ENCODE data around the gene SLC37A1. TPM values are rescaled to one million over a fixed set of nuclear protein-coding genes. Genes with fewer than 3 reads are reported as not detected.

The SLC37A1 gene
- total RNA-seq = 1 to 10 TPM; 4.0 to 5.8 (median 5.1) TPM

DNA sequence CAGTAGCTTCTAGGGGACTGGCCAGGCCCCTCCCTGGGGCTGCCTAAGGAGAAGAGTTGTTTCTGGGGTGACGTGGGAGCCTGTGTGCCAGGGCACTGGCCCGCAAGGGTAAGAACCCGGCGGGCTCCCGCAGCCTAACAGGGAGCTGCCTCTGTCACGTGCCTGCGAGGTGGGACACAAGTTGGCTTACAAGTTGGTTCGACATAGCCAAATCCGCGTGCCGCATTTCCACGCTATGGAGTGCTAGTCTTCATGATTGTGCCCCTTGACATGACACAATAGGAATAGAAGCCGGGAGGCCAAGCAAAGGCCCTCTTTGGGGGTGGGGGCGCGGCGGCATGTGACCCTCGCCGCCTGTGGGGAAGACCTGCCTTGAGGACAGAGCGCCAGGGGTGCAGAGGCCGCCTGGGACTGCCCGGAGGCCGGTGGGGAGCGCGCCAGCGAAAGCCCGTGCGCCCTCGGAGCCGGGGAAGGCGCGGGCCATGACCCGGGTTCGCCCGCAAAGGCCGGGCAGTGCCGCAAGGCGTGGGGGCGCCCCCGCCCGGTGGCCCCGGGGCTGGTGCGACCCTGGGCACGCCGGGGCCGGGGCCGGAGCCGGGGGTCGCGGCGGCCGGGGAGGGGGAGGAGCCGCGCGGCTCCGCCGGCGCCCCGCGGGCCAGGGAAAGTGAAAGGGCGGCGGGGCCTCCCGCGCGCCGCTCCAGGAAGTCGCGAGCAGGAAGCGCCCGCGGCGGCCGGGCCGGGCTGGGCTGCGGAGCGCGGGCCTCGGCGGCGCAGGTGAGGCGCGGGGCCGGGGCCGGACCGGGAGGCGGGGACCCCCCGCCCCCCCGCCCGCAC, at the start of gene SLC37A1:
SLC37A1 (plus strand) TSS at position 702 of the 834 bp plus-strand sequence. CDS start 4,603 bp downstream, outside the sequence.
- TF ChIP-seq, protein P1, sequence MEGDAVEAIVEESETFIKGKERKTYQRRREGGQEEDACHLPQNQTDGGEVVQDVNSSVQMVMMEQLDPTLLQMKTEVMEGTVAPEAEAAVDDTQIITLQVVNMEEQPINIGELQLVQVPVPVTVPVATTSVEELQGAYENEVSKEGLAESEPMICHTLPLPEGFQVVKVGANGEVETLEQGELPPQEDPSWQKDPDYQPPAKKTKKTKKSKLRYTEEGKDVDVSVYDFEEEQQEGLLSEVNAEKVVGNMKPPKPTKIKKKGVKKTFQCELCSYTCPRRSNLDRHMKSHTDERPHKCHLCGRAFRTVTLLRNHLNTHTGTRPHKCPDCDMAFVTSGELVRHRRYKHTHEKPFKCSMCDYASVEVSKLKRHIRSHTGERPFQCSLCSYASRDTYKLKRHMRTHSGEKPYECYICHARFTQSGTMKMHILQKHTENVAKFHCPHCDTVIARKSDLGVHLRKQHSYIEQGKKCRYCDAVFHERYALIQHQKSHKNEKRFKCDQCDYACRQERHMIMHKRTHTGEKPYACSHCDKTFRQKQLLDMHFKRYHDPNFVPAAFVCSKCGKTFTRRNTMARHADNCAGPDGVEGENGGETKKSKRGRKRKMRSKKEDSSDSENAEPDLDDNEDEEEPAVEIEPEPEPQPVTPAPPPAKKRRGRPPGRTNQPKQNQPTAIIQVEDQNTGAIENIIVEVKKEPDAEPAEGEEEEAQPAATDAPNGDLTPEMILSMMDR (IDR thresholded peaks at IDR 0.05; ENCODE audit: low read depth) = no peak

DNA sequence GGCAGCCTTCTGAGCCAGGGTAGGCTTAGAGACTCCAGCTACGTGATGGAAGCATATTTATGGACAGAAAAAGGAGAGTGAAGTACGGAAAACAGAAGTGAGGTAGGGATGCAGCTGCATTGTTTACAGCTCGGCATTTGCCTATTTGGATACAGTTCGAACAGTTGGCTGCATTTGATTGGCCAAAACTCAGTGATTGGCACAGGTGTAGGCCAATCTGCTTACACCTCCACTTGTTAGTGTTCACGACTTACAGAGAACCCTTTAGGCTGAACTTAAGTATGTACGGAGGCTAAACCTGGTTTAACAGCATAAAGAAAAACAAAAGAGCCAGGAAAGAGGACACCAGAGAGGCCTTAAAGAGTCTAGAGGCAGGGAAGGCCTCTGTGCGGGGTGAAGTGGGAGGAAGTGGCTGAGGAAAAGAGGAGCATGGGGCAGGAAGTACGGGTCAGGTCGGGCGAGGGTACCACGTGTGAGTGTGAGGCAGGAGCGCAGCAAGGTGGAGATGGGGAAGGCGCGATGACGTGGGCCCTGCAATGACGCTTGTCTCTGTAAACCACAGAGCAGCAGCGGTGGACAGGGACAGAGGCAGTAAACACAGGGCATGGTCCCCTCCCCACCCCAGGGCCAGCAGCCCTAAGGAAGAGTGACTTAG, 49.7 kb upstream of the SLC37A1 start:
- TF ChIP-seq, protein P1 (IDR thresholded peaks at IDR 0.05; ENCODE audit: low read depth) = no peak

DNA sequence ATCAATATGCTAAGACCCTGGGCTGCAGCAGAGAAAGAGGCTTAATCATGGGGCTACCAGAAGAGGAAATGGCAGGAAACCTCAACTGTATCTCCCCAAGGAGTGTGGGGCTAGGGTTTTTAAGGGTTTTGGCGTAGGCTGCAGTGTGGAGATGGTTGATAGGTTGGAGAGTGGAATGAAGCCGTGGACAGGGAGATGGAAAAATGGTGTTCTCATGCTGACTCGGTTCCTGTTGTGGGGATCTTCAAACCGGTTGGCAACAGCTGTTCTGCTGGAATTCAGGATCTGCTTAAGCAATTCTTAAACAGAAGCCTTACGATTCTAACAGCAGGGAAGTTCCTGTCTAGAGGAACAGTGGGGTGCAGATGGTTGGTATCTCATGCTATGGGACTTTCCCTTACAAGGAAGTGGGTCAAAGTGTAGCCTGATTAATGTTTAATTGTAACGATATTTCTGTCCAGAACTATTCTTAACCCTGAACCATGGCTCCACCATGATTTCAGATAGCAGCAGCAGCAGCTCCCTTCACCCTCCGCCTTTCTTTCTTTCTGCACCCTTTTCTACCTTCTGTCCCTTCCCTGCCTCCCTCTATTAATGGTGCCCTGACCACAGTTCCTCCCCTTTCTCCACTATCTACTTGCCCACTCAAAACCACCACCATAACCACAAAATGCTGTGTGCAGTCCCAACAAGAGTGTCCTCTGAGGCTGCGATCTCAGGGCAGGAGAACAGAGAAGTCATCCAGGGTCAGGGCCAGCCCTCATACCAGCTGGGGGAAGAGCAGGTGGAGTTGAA, 48.4 kb upstream of the SLC37A1 start:
- TF ChIP-seq, protein P1 (IDR thresholded peaks at IDR 0.05; ENCODE audit: low read depth) = no peak

DNA sequence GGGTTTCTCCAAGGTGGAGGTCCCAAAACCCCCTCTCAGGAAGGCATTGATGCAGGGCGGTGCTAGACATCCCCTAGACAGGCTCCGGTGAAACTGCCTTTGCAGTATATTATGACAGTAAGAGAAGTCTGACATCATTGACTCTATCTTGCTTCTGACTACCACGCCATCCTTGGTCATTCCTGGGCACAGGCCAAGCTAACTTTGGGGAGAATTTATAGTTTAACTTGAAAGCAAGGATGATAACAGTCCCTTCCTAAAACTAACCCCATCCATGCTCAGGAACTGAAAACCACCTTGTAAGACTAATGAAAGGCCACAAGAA, 47.9 kb upstream of the SLC37A1 start:
- TF ChIP-seq, protein P1 (IDR thresholded peaks at IDR 0.05; ENCODE audit: low read depth) = no peak

DNA sequence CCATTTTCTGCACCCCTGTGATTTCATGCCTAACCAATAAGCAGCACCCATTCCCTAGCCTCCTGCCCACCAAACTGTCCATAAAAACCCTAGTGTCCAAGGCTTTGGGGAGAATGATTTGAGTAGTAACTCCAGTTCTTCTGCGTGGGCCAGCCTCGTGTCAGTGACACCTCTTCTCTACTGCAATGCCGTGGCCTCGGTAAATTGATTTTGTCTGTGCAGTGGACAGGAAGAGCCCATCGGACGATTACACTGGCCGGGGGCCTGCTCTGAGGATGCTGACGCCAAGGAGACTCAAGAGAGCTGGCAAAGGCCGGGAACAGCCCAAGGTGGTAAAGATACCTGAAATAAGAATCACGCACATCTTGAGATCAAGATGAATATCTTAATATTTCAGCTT, 47.0 kb upstream of the SLC37A1 start:
- TF ChIP-seq, protein P1 (IDR thresholded peaks at IDR 0.05; ENCODE audit: low read depth) = no peak

DNA sequence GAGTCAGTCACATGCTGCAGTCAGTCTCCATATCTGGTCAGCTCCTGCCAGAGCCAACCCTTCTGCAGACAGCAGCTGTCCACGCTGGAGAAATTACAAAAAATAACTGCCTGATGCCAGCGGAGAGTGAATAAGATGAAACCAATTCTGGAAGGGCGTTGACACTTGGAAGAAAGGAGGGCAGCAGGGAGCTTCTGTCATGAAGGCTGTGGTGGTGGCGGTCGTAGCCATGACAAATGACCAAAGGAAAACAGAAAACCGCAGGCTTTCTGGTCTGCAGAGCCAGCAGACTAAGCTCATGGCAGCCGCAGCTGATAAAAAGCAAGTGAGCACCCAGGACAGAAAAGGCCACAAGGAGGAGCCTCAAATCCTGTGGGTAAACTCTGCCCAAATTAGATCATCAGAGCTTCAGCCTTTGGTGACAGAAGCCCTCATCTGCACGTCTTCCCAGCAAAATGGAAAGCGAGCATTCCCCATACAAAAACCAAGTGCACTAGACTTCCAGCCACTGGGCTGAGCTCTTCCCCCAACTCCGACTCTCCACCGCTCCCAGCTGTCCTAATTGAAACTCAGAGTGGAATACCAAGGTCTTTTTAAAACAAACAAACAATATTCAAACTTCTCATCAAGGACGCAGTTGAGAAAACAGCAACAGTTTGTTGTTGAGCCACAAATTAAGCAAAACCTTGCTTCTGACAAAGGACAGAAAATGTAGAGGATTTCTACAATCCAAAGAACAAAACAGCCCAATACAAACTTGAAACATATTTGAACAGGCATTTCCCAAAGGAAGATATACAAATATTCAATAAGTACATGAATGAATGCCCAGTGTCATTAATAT, 46.3 kb upstream of the SLC37A1 start:
- TF ChIP-seq, protein P1 (IDR thresholded peaks at IDR 0.05; ENCODE audit: low read depth) = no peak

Measured in subcutaneous adipose tissue (tissue), 4 donors.